ENCODE measurements around the gene MGAT5B.

Gene MGAT5B

GRCh38 chr17:76852843-76853242 lies 15.4 kb upstream of the MGAT5B start:
- no peak for DNase-seq (ENCODE audit: low spot score)
- no peak for TF ChIP-seq CTCF (IDR thresholded peaks at IDR 0.05; ENCODE audit: extremely low read depth, missing control alignments)

- TF ChIP-seq CTCF (IDR thresholded peaks at IDR 0.05; ENCODE audit: extremely low read depth, missing control alignments), result no peak
- no peak for DNase-seq (ENCODE audit: low spot score)
These were observed 13.1 kb upstream of the MGAT5B start for GRCh38 chr17:76855105-76855504.

- TF ChIP-seq CTCF (IDR thresholded peaks at IDR 0.05; ENCODE audit: extremely low read depth, missing control alignments), result no peak
- DNase-seq (ENCODE audit: low spot score), result no peak
These were observed 6.1 kb upstream of the MGAT5B start for GRCh38 chr17:76862079-76862478.

- no peak for TF ChIP-seq CTCF (IDR thresholded peaks at IDR 0.05; ENCODE audit: extremely low read depth, missing control alignments)
- no peak for DNase-seq (ENCODE audit: low spot score)
These were observed 5.7 kb upstream of the MGAT5B start for GRCh38 chr17:76862494-76862893.

GRCh38 chr17:76864024-76864423 lies 4.2 kb upstream of the MGAT5B start:
- DNase-seq (ENCODE audit: low spot score), result no peak
- no peak for TF ChIP-seq CTCF (IDR thresholded peaks at IDR 0.05; ENCODE audit: extremely low read depth, missing control alignments)

GRCh38 chr17:76865174-76865573 lies 3.0 kb upstream of the MGAT5B start:
- no peak for TF ChIP-seq CTCF (IDR thresholded peaks at IDR 0.05; ENCODE audit: extremely low read depth, missing control alignments)
- no peak for DNase-seq (ENCODE audit: low spot score)

- no peak for DNase-seq (ENCODE audit: low spot score)
- no peak for TF ChIP-seq CTCF (IDR thresholded peaks at IDR 0.05; ENCODE audit: extremely low read depth, missing control alignments)
These were observed 2.0 kb upstream of the MGAT5B start for GRCh38 chr17:76866203-76866602.
